ENCODE results near the gene AOPEP.
"Not testable (repeated sequence)": the region's sequence is repeated elsewhere in the genome, so short reads cannot be mapped to it uniquely, and the experiment has no call there.

AOPEP gene

GRCh38 chr9:94818178-94818541 is 91.7 kb downstream of the AOPEP start:
- DNase-seq (ENCODE audit: low spot score), result no peak

- no peak for DNase-seq (ENCODE audit: low spot score)
These were observed 92.7 kb downstream of the AOPEP start for GRCh38 chr9:94819161-94819687.

DNA sequence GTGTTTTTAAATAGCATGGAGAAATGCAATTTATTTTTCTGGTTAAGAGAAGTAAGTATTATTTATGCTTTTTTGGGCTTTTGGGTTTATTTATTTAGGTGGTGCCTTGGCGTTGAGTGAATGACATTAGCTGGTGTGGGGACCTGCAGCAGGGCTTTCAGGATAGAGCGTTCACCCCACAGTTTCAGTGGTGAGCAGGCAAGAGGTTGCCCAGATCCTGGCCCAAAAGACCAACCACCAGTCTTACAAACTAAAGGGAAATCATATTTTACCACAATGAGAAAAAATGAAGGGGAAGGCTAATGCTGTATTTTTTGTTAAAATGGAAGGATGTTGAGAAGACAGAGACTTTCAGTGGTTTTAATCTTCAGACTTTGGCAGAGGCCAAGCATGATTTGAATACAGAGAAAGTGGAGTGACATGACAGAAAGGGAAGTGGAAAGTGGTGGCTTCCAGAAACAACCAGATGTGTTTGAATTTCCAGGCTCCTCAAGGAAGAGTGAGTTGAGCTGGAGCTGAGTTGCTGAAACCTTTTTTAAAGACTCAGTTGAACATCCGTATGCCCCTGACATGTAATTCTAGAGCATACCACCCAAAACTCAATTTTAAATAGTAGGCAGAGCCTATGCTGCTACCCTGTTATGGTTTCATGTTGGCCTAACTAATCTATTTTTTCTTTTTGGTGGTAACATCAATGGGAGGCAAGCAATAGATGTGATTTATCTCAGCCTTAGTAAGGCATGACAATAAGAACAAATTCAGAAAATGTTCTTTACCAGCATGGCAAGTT is 94.8 kb downstream of the AOPEP start:
- DNase-seq (ENCODE audit: low spot score), result no peak

- DNase-seq (ENCODE audit: low spot score), result no peak
These were observed 95.8 kb downstream of the AOPEP start for GRCh38 chr9:94822273-94822672.

DNA sequence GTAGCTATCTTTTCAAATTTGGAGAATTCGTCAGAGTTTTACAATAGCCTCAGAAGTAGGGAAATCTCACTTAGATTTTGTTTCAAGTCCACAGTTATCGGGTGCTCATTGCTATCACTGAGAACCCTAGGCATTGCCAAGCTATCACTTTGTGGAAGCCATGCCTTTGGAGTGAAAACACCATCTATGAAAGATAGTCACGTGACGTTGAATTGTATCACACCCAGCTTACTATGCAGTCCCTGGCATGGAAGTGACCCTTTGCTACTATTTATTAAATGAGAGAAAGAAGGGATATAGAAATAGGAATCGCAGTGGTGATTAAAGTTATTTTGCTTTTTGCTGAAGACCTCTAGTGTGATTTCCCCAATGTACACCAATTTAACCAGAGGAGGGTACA is 97.2 kb downstream of the AOPEP start:
- no peak for DNase-seq (ENCODE audit: low spot score)

DNA sequence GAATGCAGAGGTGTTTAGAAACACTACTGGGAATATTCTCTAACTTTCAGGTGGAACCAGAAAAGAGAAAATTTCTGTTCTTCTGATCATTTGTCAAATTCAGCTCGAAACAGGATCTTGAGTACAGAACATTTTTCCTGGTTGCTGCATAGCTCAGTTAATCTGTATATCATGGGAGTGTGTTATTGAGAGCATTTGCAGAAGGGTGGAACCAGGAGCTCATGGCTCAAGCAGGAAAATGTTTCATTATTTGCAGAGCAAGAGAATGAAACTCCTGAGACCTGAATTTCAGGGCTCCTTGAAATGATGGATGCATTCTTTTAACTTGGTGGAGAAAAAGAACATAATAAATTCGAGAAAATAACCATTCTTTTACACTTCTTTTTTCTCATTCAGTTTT is 97.9 kb downstream of the AOPEP start:
- DNase-seq (ENCODE audit: low spot score), result no peak

GRCh38 chr9:94824913-94825610 is 98.6 kb downstream of the AOPEP start:
- DNase-seq (ENCODE audit: low spot score), result no peak

GRCh38 chr9:94825611-94825958 is 99.1 kb downstream of the AOPEP start:
- no peak for DNase-seq (ENCODE audit: low spot score)

DNA sequence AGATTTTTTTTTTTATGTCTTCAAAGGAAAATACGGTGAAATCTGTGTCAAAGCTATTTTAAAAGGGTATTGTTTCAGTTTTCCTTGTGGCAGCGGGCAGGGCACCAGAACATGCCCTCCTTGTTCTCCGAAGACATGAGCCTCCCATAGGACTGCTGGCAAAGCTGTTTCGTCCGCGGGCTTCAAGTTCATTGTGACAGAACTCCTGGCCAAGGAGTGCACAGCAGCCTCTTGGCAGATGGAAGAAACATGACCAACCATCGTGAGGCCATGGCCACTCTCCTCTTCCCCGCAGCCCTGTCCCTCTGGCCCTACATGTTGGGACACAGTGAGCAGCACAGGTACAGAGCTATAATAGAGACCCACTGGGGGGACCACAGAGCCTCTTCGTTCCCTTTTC is 99.5 kb downstream of the AOPEP start:
- no peak for DNase-seq (ENCODE audit: low spot score)

DNA sequence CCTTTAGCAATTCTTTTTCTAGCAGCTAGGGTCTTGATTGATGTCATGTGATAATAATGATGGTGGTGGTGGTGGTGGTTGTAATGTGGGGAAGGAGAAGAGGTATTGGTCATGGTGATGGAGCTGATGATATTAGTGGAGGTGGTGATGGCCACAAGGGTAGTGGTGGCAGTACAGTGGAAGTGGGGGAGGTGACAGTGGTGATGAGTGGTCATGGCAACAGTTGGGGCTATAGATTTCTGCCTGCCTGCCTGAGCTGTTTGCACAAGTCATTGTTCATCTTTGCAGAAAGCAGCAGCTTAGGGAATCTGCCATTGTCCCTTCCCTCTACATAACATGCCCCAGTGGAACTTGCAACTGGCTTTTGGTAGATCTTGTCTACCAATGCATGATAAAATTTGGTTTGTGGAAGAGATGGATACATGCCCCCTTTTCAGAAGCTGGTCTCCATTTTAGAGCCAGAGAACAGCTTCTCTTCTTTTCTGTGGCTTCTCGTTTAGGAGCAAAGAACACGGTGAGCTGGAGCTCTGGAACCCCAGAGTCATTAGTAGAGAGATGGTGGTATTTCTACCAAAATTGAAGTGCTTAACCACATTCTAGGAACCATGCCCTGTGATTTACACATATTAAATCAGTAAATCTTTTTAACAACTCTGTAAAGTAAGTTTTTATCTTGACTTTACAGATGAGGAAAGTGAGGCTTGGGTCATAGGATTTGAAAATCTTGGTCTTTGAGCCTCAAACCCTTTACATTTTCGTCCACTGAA is 100.3 kb downstream of the AOPEP start:
- no peak for DNase-seq (ENCODE audit: low spot score)

GRCh38 chr9:94827584-94828304 is 101.2 kb downstream of the AOPEP start:
- no peak for DNase-seq (ENCODE audit: low spot score)

GRCh38 chr9:94829380-94830070 is 103.0 kb downstream of the AOPEP start:
- no peak for DNase-seq (ENCODE audit: low spot score)

DNA sequence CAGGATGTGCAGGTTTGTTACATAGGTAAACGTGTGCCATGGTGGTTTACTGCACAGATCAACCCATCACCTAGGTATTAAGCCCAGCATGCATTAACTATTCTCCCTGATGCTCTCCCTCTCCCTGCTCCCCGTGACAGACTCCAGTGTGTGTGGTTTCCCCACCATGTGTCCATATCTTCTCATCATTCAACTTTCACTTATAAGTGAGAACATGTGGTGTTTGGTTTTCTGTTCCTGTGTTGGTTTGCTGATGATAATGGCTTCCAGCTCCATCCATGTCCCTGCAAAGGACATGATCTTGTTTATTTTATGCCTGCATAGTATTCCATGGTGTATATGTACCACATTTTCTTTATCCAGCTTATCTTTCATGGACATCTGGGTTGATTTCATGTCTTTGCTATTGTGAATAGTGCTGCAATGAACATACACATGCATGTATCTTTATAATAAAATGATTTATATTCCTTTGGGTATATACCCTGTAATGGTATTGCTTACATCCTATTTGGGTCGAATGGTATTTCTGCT is 103.6 kb downstream of the AOPEP start:
- DNase-seq (ENCODE audit: low spot score), result not testable (repeated sequence)

GRCh38 chr9:94833802-94834201 is 107.3 kb downstream of the AOPEP start:
- DNase-seq (ENCODE audit: low spot score), result no peak

DNA sequence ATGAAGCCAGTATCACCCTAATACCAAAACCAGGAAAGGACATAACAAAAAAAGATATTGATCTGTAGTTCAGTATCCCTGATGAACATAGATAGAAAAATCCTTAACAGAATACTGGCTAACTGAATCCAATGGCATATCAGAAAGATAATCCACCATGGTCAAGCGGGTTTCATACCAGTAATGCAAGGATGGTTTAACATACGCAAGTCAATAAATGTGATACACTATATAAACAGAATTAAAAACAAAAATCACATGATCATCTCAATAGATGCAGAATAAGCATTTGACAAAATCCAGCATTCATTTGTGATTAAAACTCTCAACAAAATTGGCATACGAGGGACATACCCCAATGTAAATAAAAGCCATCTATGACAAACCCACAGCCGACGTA is 110.9 kb downstream of the AOPEP start:
- DNase-seq (ENCODE audit: low spot score), result no peak

DNA sequence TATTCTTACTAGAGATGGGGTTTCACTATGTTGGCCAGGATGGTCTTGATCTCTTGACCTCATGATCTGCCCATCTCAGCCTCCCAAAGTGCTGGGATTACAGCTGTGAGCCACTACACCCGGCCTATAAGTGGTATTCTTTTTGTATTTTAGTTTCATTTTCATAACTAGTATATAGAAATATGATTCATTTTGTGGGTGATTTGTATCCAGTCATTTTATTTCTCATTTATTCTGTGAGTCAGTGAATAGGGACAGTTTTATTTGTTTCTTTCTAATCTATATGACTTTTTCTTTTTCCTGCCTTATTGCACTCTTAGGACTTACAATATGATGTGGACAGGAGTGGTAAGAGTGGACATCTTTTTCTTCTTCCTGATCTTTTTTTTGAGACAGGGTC is 112.9 kb downstream of the AOPEP start:
- DNase-seq (ENCODE audit: low spot score), result no peak

DNA sequence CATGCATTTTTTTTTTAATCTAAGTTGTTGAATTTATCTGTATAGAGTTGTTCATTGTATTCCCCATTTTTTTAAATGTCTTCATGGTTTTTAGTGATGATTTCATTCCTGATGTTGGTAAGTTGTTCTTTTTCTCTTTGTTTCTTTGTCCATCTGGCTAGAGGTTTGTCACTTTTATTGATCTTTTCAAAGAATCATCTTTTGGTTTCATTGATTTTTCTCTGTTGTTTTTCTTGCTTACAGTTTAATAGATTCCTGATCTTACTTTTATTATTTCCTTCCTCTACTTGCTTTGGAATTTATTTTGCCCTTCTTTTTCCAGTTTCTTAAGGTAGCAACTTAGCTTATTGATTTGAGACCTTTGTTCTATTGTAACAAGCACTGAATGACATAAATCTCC is 114.2 kb downstream of the AOPEP start:
- no peak for DNase-seq (ENCODE audit: low spot score)

- no peak for DNase-seq (ENCODE audit: low spot score)
These were observed 116.6 kb downstream of the AOPEP start for GRCh38 chr9:94843134-94843533.

- DNase-seq (ENCODE audit: low spot score), result no peak
These were observed 120.2 kb downstream of the AOPEP start for GRCh38 chr9:94846739-94847138.

DNA sequence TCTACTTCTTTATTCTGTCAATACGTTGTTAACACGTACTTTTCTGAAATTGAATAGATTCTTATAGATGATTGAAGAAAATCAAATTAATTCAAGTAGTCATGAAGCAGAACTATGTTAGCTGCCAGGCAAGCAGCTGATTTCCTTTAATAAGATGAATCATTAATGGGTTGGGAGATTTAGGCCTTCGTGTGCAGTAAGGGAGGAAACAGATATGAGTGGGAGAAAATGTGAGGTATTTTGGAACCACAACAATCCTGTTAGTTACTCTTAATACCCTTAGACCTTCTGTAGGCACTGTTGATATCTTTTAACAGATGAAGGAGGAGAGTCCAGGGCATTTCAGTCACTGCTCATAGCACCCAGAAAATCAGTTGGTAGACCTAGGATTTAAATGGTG is 121.0 kb downstream of the AOPEP start:
- no peak for DNase-seq (ENCODE audit: low spot score)

- not testable (repeated sequence) for DNase-seq (ENCODE audit: low spot score)
These were observed 122.3 kb downstream of the AOPEP start for GRCh38 chr9:94848791-94849190.

All from germinal center (tissue), 1 donor.